Daoy (cell line): ENCODE data around the gene ADRB1. TPM values are rescaled to one million over a fixed set of nuclear protein-coding genes. Genes with fewer than 3 reads are reported as not detected.

Experiments
- DNase-seq: peaks from one replicate; pipeline ENCODE4 v3.0.0-alpha.2; 2015; ENCODE audit warnings: low read depth
- total RNA-seq: library from RNA; depleted of rRNA; stranded (reverse); fragments of >200 nt; shearing (Covaris generic); gene quantifications from 2 replicates; pipeline ENCODE4 v1.2.3, GENCODE V29; 2014; rRNA removed

The ADRB1 gene
- total RNA-seq, 1 experiment from 2014 or later, result not detected

- no peak for DNase-seq
These were observed 51.1 kb downstream of the ADRB1 start for GRCh38 chr10:114094795-114095194.

GRCh38 chr10:114095559-114096337 is 52.1 kb downstream of the ADRB1 start:
- no peak for DNase-seq

Other genes starting within 250 kb of the ADRB1 start
- 7.4 and 9.8 TPM in 2 replicates for gene DCLRE1A, start 189.8 kb upstream of the ADRB1 start, total RNA-seq
- 7.3 and 17.1 TPM in 2 replicates for gene NHLRC2, start 189.2 kb upstream of the ADRB1 start, total RNA-seq
- gene CCDC186, start 130.3 kb downstream of the ADRB1 start, total RNA-seq, result 8.4 and 14.1 TPM in 2 replicates
- gene TDRD1, start 135.5 kb downstream of the ADRB1 start, total RNA-seq, result 0.06 TPM in 1 of 2 replicates, not detected in the other
- gene VWA2, start 195.4 kb downstream of the ADRB1 start, total RNA-seq, result not detected in 2 replicates